Activated naive CD8-positive, alpha-beta T cell treated with anti-CD3 and anti-CD28 coated beads, Interleukin-2, amount 50 U/mL, for 24 hours (primary cell): ENCODE measurements around the gene CMPK2.

Experiments
- ATAC-seq: fragments of 150-1000 bp; cut with Tn5 transposase; one replicate; pipeline ENCODE4 v1.10.0; 2021
- DNase-seq: peaks from one replicate; pipeline ENCODE4 v3.0.0; 2021
- H3K27ac Mint-ChIP-seq: one replicate; pipeline ENCODE4 v1.8.0; 2021; ENCODE audit warnings: mild to moderate bottlenecking, mixed read lengths
- H3K27me3 Mint-ChIP-seq: one replicate; pipeline ENCODE4 v1.8.0; 2021; ENCODE audit warnings: mixed read lengths
- H3K36me3 Mint-ChIP-seq: one replicate; pipeline ENCODE4 v1.8.0; 2021; ENCODE audit warnings: low read depth, mixed read lengths
- H3K4me1 Mint-ChIP-seq: one replicate; pipeline ENCODE4 v1.8.0; 2021; ENCODE audit warnings: mixed read lengths
- H3K4me3 Mint-ChIP-seq: one replicate; pipeline ENCODE4 v1.8.0; 2021; ENCODE audit warnings: mild to moderate bottlenecking, moderate library complexity, mixed read lengths
- H3K9me3 Mint-ChIP-seq: one replicate; pipeline ENCODE4 v1.8.0; 2021; ENCODE audit warnings: mixed read lengths

The CMPK2 gene

GRCh38 chr2:6841537-6842287 is 24.0 kb downstream of the CMPK2 start:
- ATAC-seq (no peak), DNase-seq (no peak)
- H3K9me3 Mint-ChIP-seq = peaks cover 43% of the 10 kb centered on the region
- H3K27ac Mint-ChIP-seq = no peak overlapping the region
- H3K4me3 Mint-ChIP-seq = no peak overlapping the region
- H3K4me1 Mint-ChIP-seq = peaks cover 5% of the 10 kb centered on the region
- H3K36me3 Mint-ChIP-seq = peaks cover 54% of the 10 kb centered on the region
- no peaks in the 10 kb centered on the region for H3K27me3 Mint-ChIP-seq

- Mint-ChIP-seq H3K27me3 (no peaks in the 10 kb centered on the region), H3K36me3 (peaks cover 36% of the 10 kb centered on the region), H3K9me3 (peaks cover 38% of the 10 kb centered on the region), H3K27ac (no peak overlapping the region), H3K4me3 (no peak overlapping the region), H3K4me1 (peaks cover 14% of the 10 kb centered on the region)
- no peak for DNase-seq
- ATAC-seq = no peak
Measured at GRCh38 chr2:6838673-6839319, 26.9 kb downstream of the CMPK2 start.

GRCh38 chr2:6835467-6835866 is 30.2 kb downstream of the CMPK2 start:
- DNase-seq = no peak
- peak; percentile 68 for ATAC-seq
- Mint-ChIP-seq H3K36me3 (peaks cover 30% of the 10 kb centered on the region), H3K27ac (no peak overlapping the region), H3K4me3 (no peak overlapping the region), H3K27me3 (no peaks in the 10 kb centered on the region), H3K4me1 (peaks cover 19% of the 10 kb centered on the region), H3K9me3 (peaks cover 44% of the 10 kb centered on the region)

GRCh38 chr2:6834163-6834562 is 31.5 kb downstream of the CMPK2 start:
- Mint-ChIP-seq H3K4me1 (peaks cover 19% of the 10 kb centered on the region), H3K4me3 (no peak overlapping the region), H3K27ac (peak overlapping the region; percentile 36), H3K9me3 (peaks cover 42% of the 10 kb centered on the region), H3K36me3 (peaks cover 24% of the 10 kb centered on the region), H3K27me3 (no peaks in the 10 kb centered on the region)
- DNase-seq (no peak), ATAC-seq (no peak)

GRCh38 chr2:6833300-6833604 is 32.5 kb downstream of the CMPK2 start:
- peak overlapping the region; percentile 45 for H3K4me3 Mint-ChIP-seq
- H3K9me3 Mint-ChIP-seq = peaks cover 40% of the 10 kb centered on the region
- no peak for ATAC-seq

GRCh38 chr2:6832596-6833299 is 33.0 kb downstream of the CMPK2 start:
- Mint-ChIP-seq H3K36me3 (peaks cover 13% of the 10 kb centered on the region), H3K27ac (peak overlapping the region; percentile 68), H3K27me3 (no peaks in the 10 kb centered on the region), H3K9me3 (peaks cover 37% of the 10 kb centered on the region), H3K4me3 (peak overlapping the region; percentile 45), H3K4me1 (peaks cover 23% of the 10 kb centered on the region)
- DNase-seq = no peak
- ATAC-seq = no peak

More at GRCh38 chr2:6833300-6833604, 32.5 kb downstream of the CMPK2 start:
- H3K4me1 Mint-ChIP-seq = peaks cover 19% of the 10 kb centered on the region
- H3K27me3 Mint-ChIP-seq = no peaks in the 10 kb centered on the region
- no peak for DNase-seq
- H3K36me3 Mint-ChIP-seq = peaks cover 18% of the 10 kb centered on the region
- H3K27ac Mint-ChIP-seq = peak overlapping the region; percentile 68

- no peak for DNase-seq
- Mint-ChIP-seq H3K9me3 (peaks cover 37% of the 10 kb centered on the region), H3K4me1 (peaks cover 32% of the 10 kb centered on the region), H3K27ac (no peak overlapping the region), H3K27me3 (no peaks in the 10 kb centered on the region), H3K36me3 (peaks cover 12% of the 10 kb centered on the region), H3K4me3 (no peak overlapping the region)
- ATAC-seq = no peak
Measured at GRCh38 chr2:6831229-6831628, 34.5 kb downstream of the CMPK2 start.

GRCh38 chr2:6828299-6828584 is 37.5 kb downstream of the CMPK2 start:
- Mint-ChIP-seq H3K27me3 (no peaks in the 10 kb centered on the region), H3K4me1 (peaks cover 20% of the 10 kb centered on the region), H3K27ac (no peak overlapping the region), H3K4me3 (no peak overlapping the region), H3K9me3 (peaks cover 18% of the 10 kb centered on the region), H3K36me3 (peaks cover 7% of the 10 kb centered on the region)
- ATAC-seq (no peak), DNase-seq (no peak)

- DNase-seq = no peak
- ATAC-seq = no peak
- H3K27me3 Mint-ChIP-seq = no peaks in the 10 kb centered on the region
- peaks cover 15% of the 10 kb centered on the region for H3K4me1 Mint-ChIP-seq
- H3K9me3 Mint-ChIP-seq = peaks cover 13% of the 10 kb centered on the region
- H3K36me3 Mint-ChIP-seq = peaks cover 7% of the 10 kb centered on the region
- no peak overlapping the region for H3K4me3 Mint-ChIP-seq
- no peak overlapping the region for H3K27ac Mint-ChIP-seq
Measured at GRCh38 chr2:6827566-6828298, 38.0 kb downstream of the CMPK2 start.

- Mint-ChIP-seq H3K27ac (no peak overlapping the region), H3K9me3 (peaks cover 9% of the 10 kb centered on the region), H3K4me3 (no peak overlapping the region), H3K4me1 (peaks cover 15% of the 10 kb centered on the region), H3K36me3 (peaks cover 3% of the 10 kb centered on the region), H3K27me3 (no peaks in the 10 kb centered on the region)
- ATAC-seq (peak; percentile 86), DNase-seq (peak; percentile 67)
Measured at GRCh38 chr2:6826081-6826913, 39.4 kb downstream of the CMPK2 start.

- Mint-ChIP-seq H3K27me3 (no peaks in the 10 kb centered on the region), H3K4me1 (peaks cover 15% of the 10 kb centered on the region), H3K36me3 (peaks cover 3% of the 10 kb centered on the region), H3K27ac (no peak overlapping the region), H3K4me3 (no peak overlapping the region), H3K9me3 (no peaks in the 10 kb centered on the region)
- ATAC-seq (no peak), DNase-seq (no peak)
Measured at GRCh38 chr2:6824962-6825361, 40.7 kb downstream of the CMPK2 start.

GRCh38 chr2:6823111-6823510 is 42.6 kb downstream of the CMPK2 start:
- DNase-seq (no peak), ATAC-seq (no peak)
- H3K27ac Mint-ChIP-seq = no peak overlapping the region
- no peaks in the 10 kb centered on the region for H3K27me3 Mint-ChIP-seq
- H3K4me3 Mint-ChIP-seq = no peak overlapping the region
- H3K4me1 Mint-ChIP-seq = peaks cover 13% of the 10 kb centered on the region
- H3K9me3 Mint-ChIP-seq = no peaks in the 10 kb centered on the region
- H3K36me3 Mint-ChIP-seq = no peaks in the 10 kb centered on the region

- no peak for DNase-seq
- no peak overlapping the region for H3K27ac Mint-ChIP-seq
- ATAC-seq = no peak
- H3K4me1 Mint-ChIP-seq = peaks cover 8% of the 10 kb centered on the region
- H3K27me3 Mint-ChIP-seq = no peaks in the 10 kb centered on the region
- H3K36me3 Mint-ChIP-seq = no peaks in the 10 kb centered on the region
- no peaks in the 10 kb centered on the region for H3K9me3 Mint-ChIP-seq
- no peak overlapping the region for H3K4me3 Mint-ChIP-seq
Measured at GRCh38 chr2:6822406-6822805, 43.3 kb downstream of the CMPK2 start.
